Measurements from ENCODE around the gene RAB11B.

RAB11B gene

GRCh38 chr19:8363803-8364771 is 26.1 kb upstream of the RAB11B start, which contains the start of gene ANGPTL4:
TSS of gene ANGPTL4 (plus strand) at chr19:8364155. CDS start at chr19:8364322, 167 bp downstream.
- DNase-seq (ENCODE audit: extremely low read depth, low read depth), result no peak
- TF ChIP-seq, protein P1, sequence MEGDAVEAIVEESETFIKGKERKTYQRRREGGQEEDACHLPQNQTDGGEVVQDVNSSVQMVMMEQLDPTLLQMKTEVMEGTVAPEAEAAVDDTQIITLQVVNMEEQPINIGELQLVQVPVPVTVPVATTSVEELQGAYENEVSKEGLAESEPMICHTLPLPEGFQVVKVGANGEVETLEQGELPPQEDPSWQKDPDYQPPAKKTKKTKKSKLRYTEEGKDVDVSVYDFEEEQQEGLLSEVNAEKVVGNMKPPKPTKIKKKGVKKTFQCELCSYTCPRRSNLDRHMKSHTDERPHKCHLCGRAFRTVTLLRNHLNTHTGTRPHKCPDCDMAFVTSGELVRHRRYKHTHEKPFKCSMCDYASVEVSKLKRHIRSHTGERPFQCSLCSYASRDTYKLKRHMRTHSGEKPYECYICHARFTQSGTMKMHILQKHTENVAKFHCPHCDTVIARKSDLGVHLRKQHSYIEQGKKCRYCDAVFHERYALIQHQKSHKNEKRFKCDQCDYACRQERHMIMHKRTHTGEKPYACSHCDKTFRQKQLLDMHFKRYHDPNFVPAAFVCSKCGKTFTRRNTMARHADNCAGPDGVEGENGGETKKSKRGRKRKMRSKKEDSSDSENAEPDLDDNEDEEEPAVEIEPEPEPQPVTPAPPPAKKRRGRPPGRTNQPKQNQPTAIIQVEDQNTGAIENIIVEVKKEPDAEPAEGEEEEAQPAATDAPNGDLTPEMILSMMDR (IDR thresholded peaks at IDR 0.05; ENCODE audit: low read depth, low read length, missing control alignments), result peak; percentile 10
- H3K4me3 ChIP-seq (replicated peaks; ENCODE audit: low read depth, low read length), result peak within 1 kb of the TSS; percentile 25

GRCh38 chr19:8366121-8366581 is 24.0 kb upstream of the RAB11B start:
- TF ChIP-seq, protein P1 (IDR thresholded peaks at IDR 0.05; ENCODE audit: low read depth, low read length, missing control alignments), result no peak

GRCh38 chr19:8366961-8367326 is 23.2 kb upstream of the RAB11B start:
- H3K4me3 ChIP-seq (replicated peaks; ENCODE audit: low read depth, low read length), result no peak overlapping the region
- no peak for DNase-seq (ENCODE audit: extremely low read depth, low read depth)

More at GRCh38 chr19:8366121-8366581, 24.0 kb upstream of the RAB11B start:
- no peak for DNase-seq (ENCODE audit: extremely low read depth, low read depth)
- no peak overlapping the region for H3K4me3 ChIP-seq (replicated peaks; ENCODE audit: low read depth, low read length)

DNA sequence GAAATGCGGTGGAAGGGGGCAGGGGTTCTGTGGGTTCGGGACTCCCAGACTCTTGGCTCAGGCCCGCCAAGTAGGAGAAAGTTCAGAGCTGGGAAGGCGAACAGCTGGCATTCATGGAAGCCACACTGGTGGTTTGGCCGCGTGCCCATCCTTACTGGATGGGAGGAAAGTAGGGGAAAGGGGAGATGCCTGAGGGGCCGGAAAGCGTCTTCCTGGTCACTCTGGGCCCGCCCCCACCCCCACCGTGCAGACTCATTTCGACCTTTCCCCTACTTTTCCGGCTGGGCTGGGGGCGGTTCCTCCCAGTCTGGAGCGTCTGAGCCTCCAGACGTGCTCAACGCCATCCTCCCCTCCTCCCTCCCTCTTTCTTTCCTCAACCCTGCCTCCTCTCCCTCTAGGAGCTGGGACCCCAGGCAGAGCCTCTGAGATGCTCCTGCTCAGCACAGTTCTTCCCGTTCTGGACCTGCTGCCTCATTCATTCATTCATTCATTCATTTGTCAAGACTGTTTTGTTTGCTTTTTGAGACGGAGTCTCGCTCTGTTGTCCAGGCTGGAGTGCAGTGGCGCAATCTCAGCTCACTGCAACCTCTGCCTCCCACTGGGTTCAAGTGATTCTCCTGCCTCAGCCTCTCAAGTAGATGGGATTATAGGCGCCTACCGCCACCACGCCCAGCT is 22.7 kb upstream of the RAB11B start:
- H3K4me3 ChIP-seq (replicated peaks; ENCODE audit: low read depth, low read length), result no peak overlapping the region

More at GRCh38 chr19:8366961-8367326, 23.2 kb upstream of the RAB11B start:
- TF ChIP-seq, protein P1 (IDR thresholded peaks at IDR 0.05; ENCODE audit: low read depth, low read length, missing control alignments), result no peak

GRCh38 chr19:8370176-8371010 is 19.8 kb upstream of the RAB11B start:
- TF ChIP-seq, protein P1 (IDR thresholded peaks at IDR 0.05; ENCODE audit: low read depth, low read length, missing control alignments), result no peak
- no peak overlapping the region for H3K4me3 ChIP-seq (replicated peaks; ENCODE audit: low read depth, low read length)
- no peak for DNase-seq (ENCODE audit: extremely low read depth, low read depth)

More for the DNA sequence above, 22.7 kb upstream of the RAB11B start:
- TF ChIP-seq, protein P1 (IDR thresholded peaks at IDR 0.05; ENCODE audit: low read depth, low read length, missing control alignments), result no peak
- DNase-seq (ENCODE audit: extremely low read depth, low read depth), result peak; percentile 90

Data from HFF-Myc (cell line).